Measurements from ENCODE around the gene UIMC1.
"Not testable (repeated sequence)": the region's sequence is repeated elsewhere in the genome, so short reads cannot be mapped to it uniquely, and the experiment has no call there.

DNA sequence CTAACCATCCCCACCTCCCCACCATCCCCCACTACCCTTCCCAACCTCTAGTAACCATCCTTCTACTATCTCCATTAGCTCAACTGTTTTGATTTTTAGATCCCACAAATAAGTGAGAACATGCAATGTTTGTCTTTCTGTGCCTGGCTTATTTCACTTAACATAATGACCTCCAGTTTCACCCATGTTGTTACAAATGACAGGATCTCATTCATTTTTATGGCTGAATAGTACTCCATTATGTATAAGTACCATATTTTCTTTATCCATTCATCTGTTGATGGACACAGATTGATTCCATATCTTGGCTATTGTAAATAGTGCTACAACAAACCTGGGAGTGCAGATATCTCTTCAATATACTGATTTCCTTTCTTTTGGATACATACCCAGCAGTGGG is 7.1 kb downstream of the UIMC1 start:
- TF ChIP-seq CTCF, POLR2A (IDR thresholded peaks at IDR 0.05): not testable (repeated sequence)

Measured in thyroid gland (tissue), 4 donors.